Body of pancreas (tissue), 4 donors: Measurements from ENCODE around the gene FBXL7. TPM values are rescaled to one million over a fixed set of nuclear protein-coding genes. Genes with fewer than 3 reads are reported as not detected.

Experiments
- ATAC-seq: fragments of 150-250 bp; one replicate; pipeline ENCODE4 v1.9.1; 2016
- DNase-seq, 4 donors: peaks; one replicate each; pipeline ENCODE4 v3.0.0-alpha.2; 2019
- H3K27ac ChIP-seq, 4 donors: fragments of 200-600 bp; sonication (generic); 1 replicate in 3 of 4; 2 replicates in 1 of 4; pipeline versions ENCODE4 v1.5.1 to v1.6.1; 2016 to 2019; ENCODE audit warnings: mild to moderate bottlenecking in 1 of 4, mixed read lengths in 1 of 4, moderate library complexity in 1 of 4
- H3K27me3 ChIP-seq, 2 donors: fragments of 200-600 bp; sonication (generic); one replicate each; pipeline ENCODE4 v1.6.0; 2016; ENCODE audit warnings: mild to moderate bottlenecking in 1 of 2
- H3K36me3 ChIP-seq, 2 donors: fragments of 200-600 bp; sonication (generic); replicated peaks in 1 of 2; 2 replicates each; pipeline ENCODE4 v1.5.1; 2016; ENCODE audit warnings: low read depth in 2 of 2; ENCODE audit not compliant: insufficient read depth in 1 of 2
- H3K4me1 ChIP-seq: fragments of 200-600 bp; sonication (generic); one replicate; pipeline ENCODE4 v1.6.0; 2016
- H3K4me3 ChIP-seq, 2 donors: fragments of 200-600 bp; sonication (generic); 1 replicate in 1 of 2; 2 replicates in 1 of 2; pipeline ENCODE4 v1.5.1; 2016 to 2019
- H3K9me3 ChIP-seq, 3 donors: fragments of 200-600 bp; sonication (generic); 1 replicate in 2 of 3; 2 replicates in 1 of 3; pipeline ENCODE4 v1.5.1; 2016
- POLR2A ChIP-seq, 3 donors: fragments of 450-650 bp; IDR thresholded peaks; one replicate each; pipeline ENCODE4 v1.6.1; 2016; ENCODE audit warnings: antibody characterized with exemption in 3 of 3, mild to moderate bottlenecking in 2 of 3
- WGBS, 2 donors: methylation state at CpG; one replicate each; pipeline ENCODE4 v1.1.5; 2017; 5-methylcytosine and 5-hydroxymethylcytosine counted together
- intact Hi-C: fragments of 100-400 bp; cut with DNase I; formaldehyde crosslinking; loops from one replicate; pipeline ENCODE4 v1.15.1; 2023
- total RNA-seq, 2 donors: library from RNA; depleted of rRNA; stranded (reverse); fragments of >200 nt; gene quantifications; one replicate each; pipeline ENCODE4 v1.1.0, GENCODE V29; 2016
- TF ChIP-seq, protein P1 (sequence below), 7 experiments: fragments of 450-650 bp in 4 of 7; fragments of 200-600 bp in 3 of 7; sonication (generic) in 3 of 7; IDR thresholded peaks; one replicate each; pipeline ENCODE4 v1.5.1; 2016 to 2019; ENCODE audit warnings: antibody characterized with exemption in 7 of 7

FBXL7 gene
- total RNA-seq, 2 donors from 2014 or later: 3.1 to 4.0 TPM

DNA sequence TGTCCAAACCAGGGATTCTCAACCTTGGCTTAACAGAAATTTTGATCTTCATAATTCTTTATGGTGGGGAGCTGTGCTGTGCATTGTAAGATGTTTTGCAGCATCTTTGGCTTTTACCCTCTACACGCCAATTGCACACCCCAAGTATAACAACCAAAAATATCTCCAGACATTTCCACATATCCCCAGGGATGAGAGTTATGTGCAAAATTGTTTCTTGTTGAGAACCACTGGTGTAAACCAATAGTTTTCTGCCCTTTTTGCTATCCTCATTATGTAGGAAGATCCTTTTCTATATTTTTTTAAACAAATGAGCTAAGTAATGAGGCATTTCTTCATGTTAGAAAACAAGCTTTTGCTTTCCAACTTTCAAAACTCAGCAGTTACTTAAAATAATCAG lies 189.9 kb downstream of the FBXL7 start:
- TF ChIP-seq POLR2A (IDR thresholded peaks at IDR 0.05): no peak
- DNase-seq (no peak), ATAC-seq (no peak)
- no peak overlapping the region for H3K27ac ChIP-seq
- no peaks in the 10 kb centered on the region for H3K36me3 ChIP-seq
- H3K4me3 ChIP-seq: no peak overlapping the region
- H3K4me1 ChIP-seq: no peaks in the 10 kb centered on the region
- 56 to 78% methylated on average over 1 of the region's 1 CpG for WGBS, 2 donors
- intact Hi-C loops: no loop called here
- H3K9me3 ChIP-seq: no peaks in the 10 kb centered on the region
- no peaks in the 10 kb centered on the region for H3K27me3 ChIP-seq

DNA sequence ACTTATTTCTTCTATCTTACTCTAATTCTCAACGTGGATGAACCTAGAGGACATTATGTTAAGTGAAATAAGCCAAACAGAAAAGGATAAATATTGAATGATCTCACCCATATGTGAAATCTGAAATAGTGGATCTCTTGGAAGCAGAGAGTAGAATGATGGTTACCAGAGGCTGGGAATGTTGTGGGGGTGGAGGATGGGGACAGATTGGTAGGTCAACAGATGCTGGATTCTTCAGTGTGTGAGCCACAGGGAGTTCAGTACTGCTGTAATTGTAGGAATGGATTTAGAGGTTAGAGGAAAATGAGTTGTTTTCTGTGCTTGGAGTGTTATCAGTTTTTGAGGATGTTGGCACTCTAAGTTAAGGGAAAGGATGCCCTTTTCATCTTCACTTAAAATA lies 190.6 kb downstream of the FBXL7 start:
- H3K9me3 ChIP-seq: no peaks in the 10 kb centered on the region
- H3K4me1 ChIP-seq: no peaks in the 10 kb centered on the region
- H3K27ac ChIP-seq: no peak overlapping the region
- no peak for ATAC-seq
- H3K27me3 ChIP-seq: no peaks in the 10 kb centered on the region
- TF ChIP-seq, protein P1, sequence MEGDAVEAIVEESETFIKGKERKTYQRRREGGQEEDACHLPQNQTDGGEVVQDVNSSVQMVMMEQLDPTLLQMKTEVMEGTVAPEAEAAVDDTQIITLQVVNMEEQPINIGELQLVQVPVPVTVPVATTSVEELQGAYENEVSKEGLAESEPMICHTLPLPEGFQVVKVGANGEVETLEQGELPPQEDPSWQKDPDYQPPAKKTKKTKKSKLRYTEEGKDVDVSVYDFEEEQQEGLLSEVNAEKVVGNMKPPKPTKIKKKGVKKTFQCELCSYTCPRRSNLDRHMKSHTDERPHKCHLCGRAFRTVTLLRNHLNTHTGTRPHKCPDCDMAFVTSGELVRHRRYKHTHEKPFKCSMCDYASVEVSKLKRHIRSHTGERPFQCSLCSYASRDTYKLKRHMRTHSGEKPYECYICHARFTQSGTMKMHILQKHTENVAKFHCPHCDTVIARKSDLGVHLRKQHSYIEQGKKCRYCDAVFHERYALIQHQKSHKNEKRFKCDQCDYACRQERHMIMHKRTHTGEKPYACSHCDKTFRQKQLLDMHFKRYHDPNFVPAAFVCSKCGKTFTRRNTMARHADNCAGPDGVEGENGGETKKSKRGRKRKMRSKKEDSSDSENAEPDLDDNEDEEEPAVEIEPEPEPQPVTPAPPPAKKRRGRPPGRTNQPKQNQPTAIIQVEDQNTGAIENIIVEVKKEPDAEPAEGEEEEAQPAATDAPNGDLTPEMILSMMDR (IDR thresholded peaks at IDR 0.05): no peak
- no peak for TF ChIP-seq POLR2A (IDR thresholded peaks at IDR 0.05)
- 37 to 43% methylated on average over 1 of the region's 1 CpG for WGBS, 2 donors
- intact Hi-C loops: no loop called here
- no peak overlapping the region for H3K4me3 ChIP-seq
- H3K36me3 ChIP-seq: no peaks in the 10 kb centered on the region
- DNase-seq: no peak

DNA sequence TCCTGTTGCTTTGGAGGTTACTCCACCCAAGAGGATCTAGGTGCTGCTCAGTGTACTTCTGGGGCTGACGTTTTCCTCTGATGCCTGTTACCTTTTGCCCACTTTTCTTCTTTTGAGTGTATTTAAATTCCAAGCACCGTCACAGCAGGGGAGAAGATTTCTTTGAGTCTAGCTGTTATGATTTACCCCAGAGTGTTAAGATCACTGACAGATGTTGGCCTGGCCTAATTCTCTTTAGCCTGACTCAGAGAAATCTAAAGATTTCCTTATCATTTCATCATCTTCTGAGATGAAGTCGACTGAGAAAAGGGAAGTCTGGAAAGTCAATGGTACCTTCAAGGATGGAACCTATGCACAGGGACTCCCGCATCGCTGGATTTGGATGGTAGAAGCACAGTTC lies 191.5 kb downstream of the FBXL7 start:
- H3K27ac ChIP-seq: no peak overlapping the region
- no peak overlapping the region for H3K4me3 ChIP-seq
- 53 to 55% methylated on average over 5 of the region's 5 CpGs for WGBS, 2 donors
- no peaks in the 10 kb centered on the region for H3K27me3 ChIP-seq
- no peaks in the 10 kb centered on the region for H3K4me1 ChIP-seq
- intact Hi-C loops: no loop called here
- TF ChIP-seq, protein P1 (IDR thresholded peaks at IDR 0.05): no peak
- TF ChIP-seq POLR2A (IDR thresholded peaks at IDR 0.05): no peak
- H3K36me3 ChIP-seq: no peaks in the 10 kb centered on the region
- ATAC-seq (no peak), DNase-seq (no peak)
- H3K9me3 ChIP-seq: no peaks in the 10 kb centered on the region

DNA sequence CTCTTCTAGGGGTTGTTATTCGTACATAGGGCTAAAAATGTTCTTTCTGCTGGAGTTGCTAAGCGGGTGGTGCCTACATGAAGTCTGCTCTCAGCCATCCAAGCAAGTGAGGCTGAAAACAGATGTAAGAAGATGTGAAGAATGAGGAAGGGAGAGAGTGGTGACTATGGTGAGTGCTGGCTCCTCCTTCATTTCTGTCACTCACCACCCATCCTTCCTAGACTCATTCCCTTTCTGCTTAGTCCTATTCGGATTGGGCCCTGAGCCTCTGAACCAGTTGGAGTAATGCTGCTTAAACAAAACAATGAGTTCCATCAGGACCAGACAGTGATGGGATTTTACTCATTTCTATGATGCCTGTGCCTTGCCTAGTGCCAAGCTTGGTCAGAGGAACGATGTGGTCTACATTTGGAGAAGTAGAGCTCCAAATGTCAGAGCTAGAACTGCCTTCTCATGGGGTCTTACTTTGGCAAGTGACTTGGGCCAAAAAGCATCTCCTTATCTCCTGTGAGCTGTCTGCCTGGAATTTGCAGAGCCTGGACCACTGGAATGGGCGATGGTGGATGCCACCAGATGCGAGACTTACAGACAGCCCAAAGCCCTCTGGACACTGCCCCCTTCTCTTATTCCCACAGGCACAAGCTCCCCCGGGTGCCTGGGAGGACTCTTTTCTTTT lies 192.9 kb downstream of the FBXL7 start:
- Histone ChIP-seq H3K27ac (no peak overlapping the region), H3K9me3 (no peaks in the 10 kb centered on the region), H3K27me3 (no peaks in the 10 kb centered on the region), H3K4me1 (no peaks in the 10 kb centered on the region), H3K4me3 (no peak overlapping the region), H3K36me3 (no peaks in the 10 kb centered on the region)
- no peak for TF ChIP-seq POLR2A (IDR thresholded peaks at IDR 0.05)
- TF ChIP-seq, protein P1 (IDR thresholded peaks at IDR 0.05): no peak
- WGBS, 2 donors: 51 to 56% methylated on average over 7 of the region's 7 CpGs
- no peak for DNase-seq
- no peak for ATAC-seq
- intact Hi-C loops: no loop called here

DNA sequence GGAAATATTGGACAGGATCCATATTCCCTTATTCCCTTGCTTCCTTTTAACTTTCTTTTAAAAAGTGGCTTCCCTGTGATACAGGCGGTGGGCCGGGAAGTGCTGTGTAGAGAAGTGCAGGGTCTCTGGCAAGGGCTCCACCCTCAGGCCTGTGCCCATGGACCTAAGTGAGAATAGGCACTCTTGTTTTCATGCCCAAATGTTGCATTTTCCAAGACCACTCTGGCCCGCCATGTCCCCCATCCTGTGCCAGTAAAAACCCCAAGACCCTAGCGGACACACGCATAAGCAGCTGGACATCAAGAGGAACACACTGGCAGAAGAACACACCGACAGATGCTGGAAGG lies 193.4 kb downstream of the FBXL7 start:
- Histone ChIP-seq H3K27me3 (no peaks in the 10 kb centered on the region), H3K4me1 (no peaks in the 10 kb centered on the region), H3K9me3 (no peaks in the 10 kb centered on the region), H3K4me3 (no peak overlapping the region), H3K36me3 (no peaks in the 10 kb centered on the region), H3K27ac (no peak overlapping the region)
- 83 to 89% methylated on average over 6 of the region's 6 CpGs for WGBS, 2 donors
- no peak for TF ChIP-seq POLR2A (IDR thresholded peaks at IDR 0.05)
- TF ChIP-seq, protein P1 (IDR thresholded peaks at IDR 0.05): no peak
- ATAC-seq (no peak), DNase-seq (no peak)
- intact Hi-C loops: no loop called here
